H1 (cell line): ENCODE data around the gene KATNAL1. TPM values are rescaled to one million over a fixed set of nuclear protein-coding genes. Genes with fewer than 3 reads are reported as not detected.

Source experiments
- ZNF274 ChIP-seq: IDR thresholded peaks from 2 replicates; pipeline ENCODE4 v1.7.0; 2012; ENCODE audit warnings: low read length, borderline replicate concordance; ENCODE audit errors: extremely low read depth
- polyA plus RNA-seq, 7 experiments: library from polyadenylated mRNA; depleted of rRNA in 3 of 7; stranded (reverse) in 5 of 7; unstranded in 2 of 7; fragments of >200 nt in 5 of 7; fragments of 200-250 nt in 2 of 7; gene quantifications; 1 replicate in 5 of 7; 2 replicates in 1 of 7; 4 replicates in 1 of 7; pipeline versions ENCODE4 v1.2.1 to v1.2.3, GENCODE V29; 2011 to 2013; ENCODE audit warnings: missing spikeins in 2 of 7, mixed read lengths in 2 of 7
- total RNA-seq: library from RNA; stranded (reverse); fragmentation: NEBNext Ultra II Directional; extraction: Animal tissue kit (Norgen Biotek cat#: 25700); gene quantifications from 2 replicates; pipeline ENCODE4 v1.2.1, GENCODE V29; 2021
- TF ChIP-seq, protein P1 (sequence below): fragments of 300-600 bp; sonication (generic); IDR thresholded peaks from 2 replicates; pipeline ENCODE4 v1.7.1; 2012; ENCODE audit warnings: low read length, moderate library complexity, mild to moderate bottlenecking, inconsistent platforms; ENCODE audit not compliant: insufficient replicate concordance

KATNAL1 gene
- total and polyA plus RNA-seq, 2 of the 8 experiments (the other 6 are each of a cell fraction or from before 2014, with no cell fraction given), result 4.0 to 13.2 TPM

GRCh38 chr13:30163441-30163840 is 143.9 kb downstream of the KATNAL1 start (continued):
- TF ChIP-seq, protein P1, sequence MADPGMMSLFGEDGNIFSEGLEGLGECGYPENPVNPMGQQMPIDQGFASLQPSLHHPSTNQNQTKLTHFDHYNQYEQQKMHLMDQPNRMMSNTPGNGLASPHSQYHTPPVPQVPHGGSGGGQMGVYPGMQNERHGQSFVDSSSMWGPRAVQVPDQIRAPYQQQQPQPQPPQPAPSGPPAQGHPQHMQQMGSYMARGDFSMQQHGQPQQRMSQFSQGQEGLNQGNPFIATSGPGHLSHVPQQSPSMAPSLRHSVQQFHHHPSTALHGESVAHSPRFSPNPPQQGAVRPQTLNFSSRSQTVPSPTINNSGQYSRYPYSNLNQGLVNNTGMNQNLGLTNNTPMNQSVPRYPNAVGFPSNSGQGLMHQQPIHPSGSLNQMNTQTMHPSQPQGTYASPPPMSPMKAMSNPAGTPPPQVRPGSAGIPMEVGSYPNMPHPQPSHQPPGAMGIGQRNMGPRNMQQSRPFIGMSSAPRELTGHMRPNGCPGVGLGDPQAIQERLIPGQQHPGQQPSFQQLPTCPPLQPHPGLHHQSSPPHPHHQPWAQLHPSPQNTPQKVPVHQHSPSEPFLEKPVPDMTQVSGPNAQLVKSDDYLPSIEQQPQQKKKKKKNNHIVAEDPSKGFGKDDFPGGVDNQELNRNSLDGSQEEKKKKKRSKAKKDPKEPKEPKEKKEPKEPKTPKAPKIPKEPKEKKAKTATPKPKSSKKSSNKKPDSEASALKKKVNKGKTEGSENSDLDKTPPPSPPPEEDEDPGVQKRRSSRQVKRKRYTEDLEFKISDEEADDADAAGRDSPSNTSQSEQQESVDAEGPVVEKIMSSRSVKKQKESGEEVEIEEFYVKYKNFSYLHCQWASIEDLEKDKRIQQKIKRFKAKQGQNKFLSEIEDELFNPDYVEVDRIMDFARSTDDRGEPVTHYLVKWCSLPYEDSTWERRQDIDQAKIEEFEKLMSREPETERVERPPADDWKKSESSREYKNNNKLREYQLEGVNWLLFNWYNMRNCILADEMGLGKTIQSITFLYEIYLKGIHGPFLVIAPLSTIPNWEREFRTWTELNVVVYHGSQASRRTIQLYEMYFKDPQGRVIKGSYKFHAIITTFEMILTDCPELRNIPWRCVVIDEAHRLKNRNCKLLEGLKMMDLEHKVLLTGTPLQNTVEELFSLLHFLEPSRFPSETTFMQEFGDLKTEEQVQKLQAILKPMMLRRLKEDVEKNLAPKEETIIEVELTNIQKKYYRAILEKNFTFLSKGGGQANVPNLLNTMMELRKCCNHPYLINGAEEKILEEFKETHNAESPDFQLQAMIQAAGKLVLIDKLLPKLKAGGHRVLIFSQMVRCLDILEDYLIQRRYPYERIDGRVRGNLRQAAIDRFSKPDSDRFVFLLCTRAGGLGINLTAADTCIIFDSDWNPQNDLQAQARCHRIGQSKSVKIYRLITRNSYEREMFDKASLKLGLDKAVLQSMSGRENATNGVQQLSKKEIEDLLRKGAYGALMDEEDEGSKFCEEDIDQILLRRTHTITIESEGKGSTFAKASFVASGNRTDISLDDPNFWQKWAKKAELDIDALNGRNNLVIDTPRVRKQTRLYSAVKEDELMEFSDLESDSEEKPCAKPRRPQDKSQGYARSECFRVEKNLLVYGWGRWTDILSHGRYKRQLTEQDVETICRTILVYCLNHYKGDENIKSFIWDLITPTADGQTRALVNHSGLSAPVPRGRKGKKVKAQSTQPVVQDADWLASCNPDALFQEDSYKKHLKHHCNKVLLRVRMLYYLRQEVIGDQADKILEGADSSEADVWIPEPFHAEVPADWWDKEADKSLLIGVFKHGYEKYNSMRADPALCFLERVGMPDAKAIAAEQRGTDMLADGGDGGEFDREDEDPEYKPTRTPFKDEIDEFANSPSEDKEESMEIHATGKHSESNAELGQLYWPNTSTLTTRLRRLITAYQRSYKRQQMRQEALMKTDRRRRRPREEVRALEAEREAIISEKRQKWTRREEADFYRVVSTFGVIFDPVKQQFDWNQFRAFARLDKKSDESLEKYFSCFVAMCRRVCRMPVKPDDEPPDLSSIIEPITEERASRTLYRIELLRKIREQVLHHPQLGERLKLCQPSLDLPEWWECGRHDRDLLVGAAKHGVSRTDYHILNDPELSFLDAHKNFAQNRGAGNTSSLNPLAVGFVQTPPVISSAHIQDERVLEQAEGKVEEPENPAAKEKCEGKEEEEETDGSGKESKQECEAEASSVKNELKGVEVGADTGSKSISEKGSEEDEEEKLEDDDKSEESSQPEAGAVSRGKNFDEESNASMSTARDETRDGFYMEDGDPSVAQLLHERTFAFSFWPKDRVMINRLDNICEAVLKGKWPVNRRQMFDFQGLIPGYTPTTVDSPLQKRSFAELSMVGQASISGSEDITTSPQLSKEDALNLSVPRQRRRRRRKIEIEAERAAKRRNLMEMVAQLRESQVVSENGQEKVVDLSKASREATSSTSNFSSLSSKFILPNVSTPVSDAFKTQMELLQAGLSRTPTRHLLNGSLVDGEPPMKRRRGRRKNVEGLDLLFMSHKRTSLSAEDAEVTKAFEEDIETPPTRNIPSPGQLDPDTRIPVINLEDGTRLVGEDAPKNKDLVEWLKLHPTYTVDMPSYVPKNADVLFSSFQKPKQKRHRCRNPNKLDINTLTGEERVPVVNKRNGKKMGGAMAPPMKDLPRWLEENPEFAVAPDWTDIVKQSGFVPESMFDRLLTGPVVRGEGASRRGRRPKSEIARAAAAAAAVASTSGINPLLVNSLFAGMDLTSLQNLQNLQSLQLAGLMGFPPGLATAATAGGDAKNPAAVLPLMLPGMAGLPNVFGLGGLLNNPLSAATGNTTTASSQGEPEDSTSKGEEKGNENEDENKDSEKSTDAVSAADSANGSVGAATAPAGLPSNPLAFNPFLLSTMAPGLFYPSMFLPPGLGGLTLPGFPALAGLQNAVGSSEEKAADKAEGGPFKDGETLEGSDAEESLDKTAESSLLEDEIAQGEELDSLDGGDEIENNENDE, result no peak
- no peak for TF ChIP-seq ZNF274
